OCI-LY1 (cell line): ENCODE measurements around the gene VARS2.

Source experiments
- EZH2 ChIP-seq: fragments of 200-600 bp; sonication (generic), shearing (Covaris generic); IDR thresholded peaks from 2 replicates; pipeline ENCODE4 v1.8.0; 2017; ENCODE audit warnings: borderline replicate concordance, mixed run types, mild to moderate bottlenecking, antibody characterized with exemption, low read length, moderate library complexity, mixed read lengths
- TF ChIP-seq, protein P1 (sequence below): fragments of 200-600 bp; sonication (generic), shearing (Covaris generic); IDR thresholded peaks from 2 replicates; pipeline ENCODE4 v1.5.1; 2017; ENCODE audit warnings: mild to moderate bottlenecking, antibody characterized with exemption, low read length, moderate library complexity, mixed read lengths

DNA sequence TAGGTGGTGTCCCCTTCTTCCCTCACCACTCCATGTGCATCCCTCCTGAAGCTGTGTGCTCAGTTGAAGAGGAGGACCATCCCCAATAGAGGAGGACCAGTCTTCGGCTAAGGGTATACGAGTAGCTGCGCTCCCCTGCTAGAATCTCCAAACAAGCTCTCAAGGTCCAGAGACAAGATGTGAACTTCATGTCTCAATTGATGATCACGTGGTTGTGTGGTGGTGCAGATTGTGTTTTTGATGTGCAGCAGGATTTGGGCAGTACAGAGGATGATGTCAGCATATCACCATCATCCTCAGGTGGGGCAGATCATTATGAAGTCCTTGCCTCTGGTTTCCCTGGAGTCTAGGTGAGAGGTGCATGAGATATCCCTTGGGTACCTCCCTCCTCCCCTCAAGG is 49.7 kb upstream of the VARS2 start:
- TF ChIP-seq, protein P1, sequence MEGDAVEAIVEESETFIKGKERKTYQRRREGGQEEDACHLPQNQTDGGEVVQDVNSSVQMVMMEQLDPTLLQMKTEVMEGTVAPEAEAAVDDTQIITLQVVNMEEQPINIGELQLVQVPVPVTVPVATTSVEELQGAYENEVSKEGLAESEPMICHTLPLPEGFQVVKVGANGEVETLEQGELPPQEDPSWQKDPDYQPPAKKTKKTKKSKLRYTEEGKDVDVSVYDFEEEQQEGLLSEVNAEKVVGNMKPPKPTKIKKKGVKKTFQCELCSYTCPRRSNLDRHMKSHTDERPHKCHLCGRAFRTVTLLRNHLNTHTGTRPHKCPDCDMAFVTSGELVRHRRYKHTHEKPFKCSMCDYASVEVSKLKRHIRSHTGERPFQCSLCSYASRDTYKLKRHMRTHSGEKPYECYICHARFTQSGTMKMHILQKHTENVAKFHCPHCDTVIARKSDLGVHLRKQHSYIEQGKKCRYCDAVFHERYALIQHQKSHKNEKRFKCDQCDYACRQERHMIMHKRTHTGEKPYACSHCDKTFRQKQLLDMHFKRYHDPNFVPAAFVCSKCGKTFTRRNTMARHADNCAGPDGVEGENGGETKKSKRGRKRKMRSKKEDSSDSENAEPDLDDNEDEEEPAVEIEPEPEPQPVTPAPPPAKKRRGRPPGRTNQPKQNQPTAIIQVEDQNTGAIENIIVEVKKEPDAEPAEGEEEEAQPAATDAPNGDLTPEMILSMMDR: no peak
- TF ChIP-seq EZH2: no peak
